Smooth muscle cell (in vitro differentiated cells): ENCODE results near the gene CPXM2. TPM values are rescaled to one million over a fixed set of nuclear protein-coding genes. Genes with fewer than 3 reads are reported as not detected.

Experiments
- DNase-seq: peaks from one replicate; lab custom pipeline; 2025; ENCODE audit not compliant: unreplicated experiment; lab: John Stamatoyannopoulos, UW
- H2AFZ ChIP-seq: fragments of 200-600 bp; sonication (generic); 2 replicates; pipeline ENCODE4 v1.6.0; 2016; ENCODE audit warnings: antibody characterized with exemption, low read depth, mild to moderate bottlenecking
- H3F3A ChIP-seq: fragments of 200-600 bp; sonication (generic); 2 replicates; pipeline ENCODE4 v1.6.0; 2017; ENCODE audit warnings: antibody characterized with exemption, low read depth
- H3K27ac ChIP-seq: fragments of 200-600 bp; sonication (generic); 2 replicates; pipeline ENCODE4 v1.5.1; 2016; ENCODE audit warnings: low read depth, mild to moderate bottlenecking
- H3K27me3 ChIP-seq: fragments of 200-600 bp; sonication (generic); 2 replicates; pipeline ENCODE4 v1.6.1; 2016; ENCODE audit warnings: low read depth, mild to moderate bottlenecking
- H3K36me3 ChIP-seq: fragments of 200-600 bp; sonication (generic); 2 replicates; pipeline ENCODE4 v1.5.1; 2016; ENCODE audit warnings: low read depth
- H3K4me1 ChIP-seq: fragments of 200-600 bp; sonication (generic); 2 replicates; pipeline ENCODE4 v1.5.1; 2016; ENCODE audit warnings: low read depth
- H3K4me2 ChIP-seq: fragments of 200-600 bp; sonication (generic); 2 replicates; pipeline ENCODE4 v1.6.0; 2016; ENCODE audit warnings: mild to moderate bottlenecking
- H3K4me3 ChIP-seq: fragments of 200-600 bp; sonication (generic); 2 replicates; pipeline ENCODE4 v1.5.1; 2016; ENCODE audit warnings: mild to moderate bottlenecking
- H3K79me2 ChIP-seq: fragments of 200-600 bp; sonication (generic); 2 replicates; pipeline ENCODE4 v1.6.0; 2016; ENCODE audit warnings: low read depth, mild to moderate bottlenecking
- H3K9ac ChIP-seq: fragments of 200-600 bp; sonication (generic); 2 replicates; pipeline ENCODE4 v1.6.0; 2016; ENCODE audit warnings: low read depth
- H3K9me3 ChIP-seq: fragments of 200-600 bp; sonication (generic); replicated peaks from 2 replicates; pipeline ENCODE4 v1.5.1; 2016; ENCODE audit warnings: low read depth
- H4K20me1 ChIP-seq: fragments of 200-600 bp; sonication (generic); 2 replicates; pipeline ENCODE4 v1.6.0; 2016; ENCODE audit warnings: low read depth
- CTCF ChIP-seq: fragments of 200-600 bp; sonication (generic); IDR thresholded peaks from 2 replicates; pipeline ENCODE4 v1.5.1; 2017; ENCODE audit warnings: borderline replicate concordance, mild to moderate bottlenecking, antibody characterized with exemption; ENCODE audit not compliant: insufficient read depth, poor library complexity, severe bottlenecking
- WGBS: methylation state at CpG from one replicate; pipeline ENCODE4 v1.1.7; 2016; ENCODE audit warnings: low lambda C conversion rate; 5-methylcytosine and 5-hydroxymethylcytosine counted together
- polyA plus RNA-seq: library from polyadenylated mRNA; unstranded; fragments of >200 nt; fragmentation: Nextera tagmentation; extraction: Ambion mirVana; gene quantifications from 2 replicates; pipeline ENCODE4 v1.2.1, GENCODE V29; 2016
- total RNA-seq: library from RNA; depleted of rRNA; stranded (reverse); fragments of >200 nt; gene quantifications from 2 replicates; pipeline ENCODE4 v1.2.3, GENCODE V29; 2014

CPXM2 gene
- total and polyA plus RNA-seq, 2 experiments from 2014 or later, result 31.2 to 65.5 TPM

- 68% methylated on average over 8 of the region's 8 CpGs for WGBS
- Histone ChIP-seq H2AFZ (no peak overlapping the region), H3K79me2 (no peaks in the 10 kb centered on the region), H4K20me1 (peaks cover 3% of the 10 kb centered on the region), H3K9me3 (no peaks in the 10 kb centered on the region), H3K4me1 (no peaks in the 10 kb centered on the region), H3K4me2 (no peak overlapping the region), H3K9ac (no peak overlapping the region), H3F3A (no peaks in the 10 kb centered on the region), H3K36me3 (no peaks in the 10 kb centered on the region), H3K27me3 (no peaks in the 10 kb centered on the region), H3K4me3 (no peak overlapping the region), H3K27ac (no peak overlapping the region)
- no peak for TF ChIP-seq CTCF
- DNase-seq, result no peak
These were observed 21.3 kb downstream of the CPXM2 start for GRCh38 chr10:123870260-123870659.

DNA sequence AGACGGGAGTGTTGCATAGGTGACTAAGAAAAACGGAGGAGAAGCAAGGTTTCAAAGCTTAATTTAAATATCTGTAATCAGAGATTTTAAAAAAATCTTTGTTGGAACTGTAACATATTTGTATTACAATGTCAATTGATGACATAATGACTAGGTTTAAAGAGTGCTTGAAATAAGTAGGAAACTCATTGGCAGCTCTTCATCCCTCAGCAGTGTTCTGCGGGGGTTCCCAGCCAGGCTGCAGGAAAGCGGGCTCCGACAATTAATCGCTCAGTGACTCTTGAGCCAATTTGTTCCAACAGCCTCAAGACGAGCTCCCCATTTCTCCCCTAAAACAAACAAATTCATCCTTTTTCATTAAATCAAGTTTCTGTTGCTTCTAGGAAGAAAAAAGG is 22.6 kb downstream of the CPXM2 start:
- WGBS, result 80% methylated on average over 7 of the region's 7 CpGs
- Histone ChIP-seq H3K36me3 (no peaks in the 10 kb centered on the region), H3K9me3 (no peaks in the 10 kb centered on the region), H2AFZ (no peak overlapping the region), H3K4me3 (no peak overlapping the region), H3K27me3 (no peaks in the 10 kb centered on the region), H3K4me2 (no peak overlapping the region), H4K20me1 (no peaks in the 10 kb centered on the region), H3K4me1 (no peaks in the 10 kb centered on the region), H3K9ac (no peak overlapping the region), H3K27ac (no peak overlapping the region), H3F3A (no peaks in the 10 kb centered on the region), H3K79me2 (no peaks in the 10 kb centered on the region)
- no peak for TF ChIP-seq CTCF
- no peak for DNase-seq

- H3F3A ChIP-seq, result no peaks in the 10 kb centered on the region
- no peak overlapping the region for H3K4me2 ChIP-seq
- H3K36me3 ChIP-seq, result no peaks in the 10 kb centered on the region
- DNase-seq, result no peak
- H3K79me2 ChIP-seq, result no peaks in the 10 kb centered on the region
- no peaks in the 10 kb centered on the region for H3K27me3 ChIP-seq
- H3K9ac ChIP-seq, result no peak overlapping the region
- H3K4me1 ChIP-seq, result no peaks in the 10 kb centered on the region
- 76% methylated on average over 15 of the region's 15 CpGs for WGBS
- H3K27ac ChIP-seq, result no peak overlapping the region
- H2AFZ ChIP-seq, result no peak overlapping the region
- no peaks in the 10 kb centered on the region for H3K9me3 ChIP-seq
- no peak for TF ChIP-seq CTCF
- no peaks in the 10 kb centered on the region for H4K20me1 ChIP-seq
- no peak overlapping the region for H3K4me3 ChIP-seq
These were observed 23.3 kb downstream of the CPXM2 start for GRCh38 chr10:123868038-123869019.
